Endothelial cell of umbilical vein (primary cell): ENCODE results near the gene SUMO2. TPM values are rescaled to one million over a fixed set of nuclear protein-coding genes. Genes with fewer than 3 reads are reported as not detected.
A peak's percentile ranks its signal among the peaks of the same experiment; 100 is the strongest.

Experiments
- BruUV-seq: library from RNA; stranded (reverse); fragments of 400-500 nt; replicated peaks from 2 replicates; lab custom pipeline; 2021; lab: Mats Ljungman, UMichigan
- CTCF ChIA-PET: fragments of 300-600, 350-600 bp; sonication (Branson Sonifier 250); formaldehyde crosslinking; loops from one replicate; lab custom pipeline; 2021; ENCODE audit warnings: antibody characterized with exemption, inconsistent platforms; lab: Charles Lee
- POLR2A ChIA-PET: fragments of 300-600, 350-600 bp; sonication (Branson Sonifier 250); formaldehyde crosslinking; loops from one replicate; lab custom pipeline; 2021; ENCODE audit warnings: antibody characterized with exemption, inconsistent platforms; lab: Charles Lee
- DNase-seq: peaks from one replicate; pipeline ENCODE4 v3.0.0-alpha.2; 2011; ENCODE audit warnings: low read depth, low spot score
- FAIRE-seq: peaks from 2 replicates; lab custom pipeline; 2011; peaks lifted over from hg19 to GRCh38; lab: Jason Lieb, UNC
- H2AFZ ChIP-seq: 2 replicates; pipeline ENCODE4 v1.6.0; 2012; ENCODE audit warnings: low read depth, low read length, control low read depth, inconsistent platforms
- H3K27ac ChIP-seq: 2 replicates; pipeline ENCODE4 v1.5.1; 2011; ENCODE audit warnings: low read depth, mild to moderate bottlenecking, control low read depth, low read length, moderate library complexity; ENCODE audit not compliant: insufficient read depth
- H3K27me3 ChIP-seq, 2 experiments: 2 replicates each; pipeline versions ENCODE4 v1.6.0 to v1.6.1; 2011; ENCODE audit warnings: low read length in 2 of 2, mixed read lengths in 1 of 2; ENCODE audit not compliant: control insufficient read depth in 2 of 2, insufficient read depth in 2 of 2
- H3K36me3 ChIP-seq, 2 experiments: 2 replicates in 1 of 2; 3 replicates in 1 of 2; pipeline ENCODE4 v1.5.1; 2011; ENCODE audit warnings: low read length in 2 of 2, mild to moderate bottlenecking in 1 of 2, moderate library complexity in 1 of 2; ENCODE audit not compliant: control insufficient read depth in 2 of 2, insufficient read depth in 2 of 2; ENCODE audit errors: extremely low read depth in 1 of 2
- H3K4me1 ChIP-seq: 3 replicates; pipeline ENCODE4 v1.5.1; 2011; ENCODE audit warnings: mild to moderate bottlenecking, low read length; ENCODE audit not compliant: control insufficient read depth, insufficient read depth; ENCODE audit errors: extremely low read depth
- H3K4me2 ChIP-seq: 2 replicates; pipeline ENCODE4 v1.6.1; 2011; ENCODE audit warnings: low read length, control low read depth, mixed read lengths; ENCODE audit not compliant: insufficient read depth
- H3K4me3 ChIP-seq, 3 experiments: fragments of 200-600 bp in 1 of 3; sonication (generic), shearing (Covaris generic) in 1 of 3; replicated peaks in 1 of 3; 2 replicates each; pipeline ENCODE4 v1.5.1; 2011 to 2016; ENCODE audit warnings: control low read depth in 3 of 3, low read length in 3 of 3, mild to moderate bottlenecking in 2 of 3, inconsistent platforms in 1 of 3, low read depth in 1 of 3, moderate library complexity in 1 of 3; ENCODE audit not compliant: insufficient read depth in 1 of 3
- H3K79me2 ChIP-seq: 2 replicates; pipeline ENCODE4 v1.6.0; 2012; ENCODE audit warnings: low read length, inconsistent platforms; ENCODE audit not compliant: control insufficient read depth, insufficient read depth
- H3K9ac ChIP-seq: replicated peaks from 2 replicates; pipeline ENCODE3; 2011; ENCODE audit warnings: low read length, control low read depth; ENCODE audit not compliant: insufficient read depth; ENCODE audit errors: extremely low read depth
- H3K9me1 ChIP-seq: replicated peaks from 3 replicates; pipeline ENCODE4 v1.6.0; 2011; ENCODE audit warnings: mild to moderate bottlenecking, low read length; ENCODE audit not compliant: control insufficient read depth, insufficient read depth; ENCODE audit errors: extremely low read depth
- H3K9me3 ChIP-seq: replicated peaks from 2 replicates; pipeline ENCODE4 v1.5.1; 2012; ENCODE audit warnings: low read length, inconsistent platforms; ENCODE audit not compliant: control insufficient read depth, insufficient read depth
- H4K20me1 ChIP-seq: replicated peaks from 2 replicates; pipeline ENCODE3; 2011; ENCODE audit warnings: mild to moderate bottlenecking, low read length; ENCODE audit not compliant: control insufficient read depth, insufficient read depth; ENCODE audit errors: extremely low read depth
- EZH2 ChIP-seq: IDR thresholded peaks from 2 replicates; pipeline ENCODE4 v1.6.1; 2012; ENCODE audit warnings: borderline replicate concordance, low read depth, mild to moderate bottlenecking, moderate library complexity, low read length, inconsistent platforms; ENCODE audit not compliant: severe bottlenecking
- FOS ChIP-seq: IDR thresholded peaks from 2 replicates; pipeline ENCODE4 v1.6.1; 2011; ENCODE audit warnings: mild to moderate bottlenecking, low read length, moderate library complexity, borderline replicate concordance; ENCODE audit not compliant: insufficient read depth
- JUN ChIP-seq: IDR thresholded peaks from 2 replicates; pipeline ENCODE4 v1.6.1; 2011; ENCODE audit warnings: borderline replicate concordance, low read depth; ENCODE audit not compliant: insufficient read length, insufficient read depth
- MAX ChIP-seq: IDR thresholded peaks from 2 replicates; pipeline ENCODE4 v1.6.1; 2011; ENCODE audit not compliant: insufficient read depth, insufficient read length
- POLR2A ChIP-seq: IDR thresholded peaks from 2 replicates; pipeline ENCODE4 v1.6.1; 2012; ENCODE audit warnings: low read depth, mild to moderate bottlenecking, control low read depth, low read length
- dilution Hi-C: fragments of 300-500 bp; cut with MboI; formaldehyde crosslinking; loops from one replicate; pipeline ENCODE4 v1.15.0; 2019; ENCODE audit warnings: low sequenced_read_pairs; ENCODE audit not compliant: extremely low pct_ligation_motif_present
- intact Hi-C: fragments of 100-400 bp; cut with micrococcal nuclease; formaldehyde crosslinking; loops from one replicate; pipeline ENCODE4 v1.10.0; 2022
- polyA plus RNA-seq, 4 experiments: library from polyadenylated mRNA; depleted of rRNA in 3 of 4; stranded (reverse) in 3 of 4; unstranded in 1 of 4; fragments of >200 nt; gene quantifications; 2 replicates each; pipeline versions ENCODE4 v1.2.1 to v1.2.3, GENCODE V29; 2011 to 2012; ENCODE audit warnings: missing spikeins in 1 of 4
- total RNA-seq: library from RNA; stranded (reverse); gene quantifications from 2 replicates; pipeline ENCODE4 v1.2.3, GENCODE V29; 2021

The SUMO2 gene
- total and polyA plus RNA-seq, 2 donors (not counting 3 experiments of a cell fraction or from before 2014, with no cell fraction given), result 75.6 to 437 TPM

- Histone ChIP-seq H3K27ac (no peak overlapping the region), H3K4me3 (peak overlapping the region in 1 of 3 experiments; percentile 53), H3K9me3 (no peaks in the 10 kb centered on the region), H3K4me2 (peak overlapping the region; percentile 25), H3K27me3 (no peaks in the 10 kb centered on the region), H3K4me1 (peaks cover 12% of the 10 kb centered on the region), H3K36me3 (peaks cover 2 to 8% of the 10 kb centered on the region in 2 experiments), H4K20me1 (no peaks in the 10 kb centered on the region), H3K79me2 (peaks cover 4% of the 10 kb centered on the region), H2AFZ (no peak overlapping the region), H3K9ac (no peak overlapping the region), H3K9me1 (no peaks in the 10 kb centered on the region)
- DNase-seq (no peak), FAIRE-seq (no peak)
- intact Hi-C loops, result loop anchor here (2.0 kb wide), 1 partner anchor 53 kb away; the partner anchor contains the start of gene SUMO2
- POLR2A ChIA-PET, result interaction anchor here (1.4 kb wide), 1 partner anchor 16 kb away, joined by 5 read pairs; no protein-coding TSS in a partner anchor
- no TSS peak for BruUV-seq
- no peak for TF ChIP-seq EZH2
- TF ChIP-seq POLR2A, result no peak
- TF ChIP-seq MAX, result no peak
- no peak for TF ChIP-seq JUN
- dilution Hi-C loops, result no loop called here
- CTCF ChIA-PET, result interaction anchor here (1.0 to 8.8 kb wide), 9 partner anchors 16 to 117 kb away, joined by 3 to 138 read pairs (median 10); partner anchors contain the start of gene MRPL58
Measured at GRCh38 chr17:75130059-75130631, 52.6 kb downstream of the SUMO2 start.

- dilution Hi-C loops, result no loop called here
- no peak overlapping the region for H2AFZ ChIP-seq
Measured at GRCh38 chr17:75129576-75129975, 53.2 kb downstream of the SUMO2 start.

More at GRCh38 chr17:75129576-75129975, 53.2 kb downstream of the SUMO2 start:
- ChIA-PET POLR2A (no interaction called here), CTCF (interaction anchor here (1.0 to 8.8 kb wide), 6 partner anchors 15 to 117 kb away, joined by 3 to 138 read pairs (median 12); partner anchors contain the start of gene MRPL58)
- peaks cover 2 to 8% of the 10 kb centered on the region in 2 experiments for H3K36me3 ChIP-seq
- DNase-seq, result no peak
- no peak overlapping the region for H3K4me2 ChIP-seq
- no peaks in the 10 kb centered on the region for H4K20me1 ChIP-seq
- no peaks in the 10 kb centered on the region for H3K27me3 ChIP-seq
- no peak for FAIRE-seq
- no peaks in the 10 kb centered on the region for H3K9me3 ChIP-seq
- peaks cover 18% of the 10 kb centered on the region for H3K4me1 ChIP-seq
- no peak overlapping the region for H3K27ac ChIP-seq
- intact Hi-C loops, result no loop called here
- H3K4me3 ChIP-seq, result no peak overlapping the region
- no peak for TF ChIP-seq FOS
- TF ChIP-seq MAX, result no peak
- TF ChIP-seq JUN, result no peak
- no peak overlapping the region for H3K9ac ChIP-seq
- BruUV-seq, result no TSS peak
- peaks cover 5% of the 10 kb centered on the region for H3K79me2 ChIP-seq
- no peaks in the 10 kb centered on the region for H3K9me1 ChIP-seq
